ENCODE measurements around the gene CC2D2B. TPM values are rescaled to one million over a fixed set of nuclear protein-coding genes. Genes with fewer than 3 reads are reported as not detected.

CC2D2B gene
- total and polyA plus RNA-seq, 2 experiments from 2014 or later, result 0.24 to 0.92 TPM

DNA sequence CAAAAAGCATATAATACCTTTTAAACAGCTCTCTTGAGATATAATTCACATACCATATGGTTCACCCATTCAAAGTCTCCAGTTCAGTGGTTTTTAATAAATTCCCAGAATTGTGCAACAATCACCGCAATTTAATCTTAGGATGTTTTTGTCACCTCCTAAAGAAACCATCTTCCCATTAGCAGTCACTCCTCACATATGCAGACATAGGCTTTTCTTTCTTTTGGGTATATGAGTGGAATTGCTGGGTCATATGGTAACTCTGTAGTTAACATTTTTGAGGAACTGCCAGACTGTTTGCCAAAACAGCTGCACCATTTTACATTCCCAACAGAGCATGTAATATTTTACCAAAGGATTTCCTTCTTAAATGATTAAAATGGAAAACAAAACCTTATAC lies 57.0 kb downstream of the CC2D2B start (continued):
- TF ChIP-seq ZNF331 (CRISPR knock-in tag; IDR thresholded peaks at IDR 0.05; ENCODE audit: low read depth) (no peak), EZH2phosphoT487 (IDR thresholded peaks at IDR 0.05; ENCODE audit: unreplicated experiment) (no peak), STAT1 (IDR thresholded peaks at IDR 0.05; ENCODE audit: unreplicated experiment) (no peak), ZNF114 (CRISPR knock-in tag; IDR thresholded peaks at IDR 0.05) (no peak), CTCF (conservative IDR thresholded peaks at IDR 0.05; ENCODE audit: low read depth in 2 of 2) (no peak), NANOG (IDR thresholded peaks at IDR 0.05; ENCODE audit: borderline replicate concordance) (no peak), JUNB (IDR thresholded peaks at IDR 0.05; ENCODE audit: unreplicated experiment) (no peak), EZH2 (IDR thresholded peaks at IDR 0.05; ENCODE audit: low read depth, unreplicated experiment) (no peak), POLR2AphosphoS5 (IDR thresholded peaks at IDR 0.05; ENCODE audit: low read depth) (no peak), ETS1 (IDR thresholded peaks at IDR 0.05) (no peak)
- TF ChIP-seq, protein P1, sequence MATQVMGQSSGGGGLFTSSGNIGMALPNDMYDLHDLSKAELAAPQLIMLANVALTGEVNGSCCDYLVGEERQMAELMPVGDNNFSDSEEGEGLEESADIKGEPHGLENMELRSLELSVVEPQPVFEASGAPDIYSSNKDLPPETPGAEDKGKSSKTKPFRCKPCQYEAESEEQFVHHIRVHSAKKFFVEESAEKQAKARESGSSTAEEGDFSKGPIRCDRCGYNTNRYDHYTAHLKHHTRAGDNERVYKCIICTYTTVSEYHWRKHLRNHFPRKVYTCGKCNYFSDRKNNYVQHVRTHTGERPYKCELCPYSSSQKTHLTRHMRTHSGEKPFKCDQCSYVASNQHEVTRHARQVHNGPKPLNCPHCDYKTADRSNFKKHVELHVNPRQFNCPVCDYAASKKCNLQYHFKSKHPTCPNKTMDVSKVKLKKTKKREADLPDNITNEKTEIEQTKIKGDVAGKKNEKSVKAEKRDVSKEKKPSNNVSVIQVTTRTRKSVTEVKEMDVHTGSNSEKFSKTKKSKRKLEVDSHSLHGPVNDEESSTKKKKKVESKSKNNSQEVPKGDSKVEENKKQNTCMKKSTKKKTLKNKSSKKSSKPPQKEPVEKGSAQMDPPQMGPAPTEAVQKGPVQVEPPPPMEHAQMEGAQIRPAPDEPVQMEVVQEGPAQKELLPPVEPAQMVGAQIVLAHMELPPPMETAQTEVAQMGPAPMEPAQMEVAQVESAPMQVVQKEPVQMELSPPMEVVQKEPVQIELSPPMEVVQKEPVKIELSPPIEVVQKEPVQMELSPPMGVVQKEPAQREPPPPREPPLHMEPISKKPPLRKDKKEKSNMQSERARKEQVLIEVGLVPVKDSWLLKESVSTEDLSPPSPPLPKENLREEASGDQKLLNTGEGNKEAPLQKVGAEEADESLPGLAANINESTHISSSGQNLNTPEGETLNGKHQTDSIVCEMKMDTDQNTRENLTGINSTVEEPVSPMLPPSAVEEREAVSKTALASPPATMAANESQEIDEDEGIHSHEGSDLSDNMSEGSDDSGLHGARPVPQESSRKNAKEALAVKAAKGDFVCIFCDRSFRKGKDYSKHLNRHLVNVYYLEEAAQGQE (IDR thresholded peaks at IDR 0.05; ENCODE audit: unreplicated experiment), result no peak

DNA sequence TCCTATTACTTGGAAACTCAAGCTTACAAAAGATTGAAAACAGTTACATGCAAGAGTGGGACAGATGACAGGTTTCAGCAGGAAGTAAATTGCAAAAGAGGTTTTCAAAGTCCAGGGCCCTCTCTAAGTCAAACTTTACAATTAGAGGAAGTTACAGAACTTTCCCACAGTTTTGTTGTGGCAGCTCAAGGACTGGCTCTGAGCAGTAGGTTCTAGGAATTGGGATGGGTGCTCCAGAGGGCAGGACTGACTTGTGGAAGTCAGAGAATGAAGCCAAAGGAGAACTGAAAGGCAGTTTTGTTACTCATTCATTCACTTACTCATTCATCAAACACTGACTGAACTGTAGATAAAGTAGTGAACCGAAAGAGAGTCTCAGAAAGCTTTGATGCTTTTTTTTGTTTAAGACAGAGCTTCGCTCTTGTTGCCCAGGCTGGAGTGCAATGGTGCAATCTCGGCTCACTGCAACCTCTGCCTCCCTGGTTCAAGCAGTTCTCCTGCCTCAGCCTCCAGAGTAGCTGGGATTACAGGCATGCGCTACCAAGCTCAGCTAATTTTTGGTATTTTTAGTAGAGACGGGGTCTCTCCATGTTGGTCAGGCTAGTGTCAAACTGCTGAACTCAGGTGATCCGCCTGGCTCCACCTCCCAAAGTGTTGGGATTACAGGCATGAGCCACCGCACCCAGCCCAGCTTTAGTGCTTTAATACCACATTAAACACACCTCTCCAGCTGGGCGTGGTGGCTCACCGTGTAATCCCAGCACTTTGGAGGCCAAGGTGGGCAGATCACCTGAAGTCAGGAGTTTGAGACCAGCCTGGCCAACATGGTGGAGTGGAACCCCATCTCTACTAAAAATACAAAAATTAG lies 68.8 kb downstream of the CC2D2B start:
- no peaks in the 10 kb centered on the region for H4K20me1 ChIP-seq (replicated peaks; ENCODE audit: insufficient read depth)
- H3K4me3 ChIP-seq, result no peak overlapping the region
- no peaks in the 10 kb centered on the region for H3F3A ChIP-seq (replicated peaks; ENCODE audit: low read depth)
- Mint-ChIP-seq H3K27me3 (ENCODE audit: insufficient read depth, low read depth, poor library complexity) (no peaks in the 10 kb centered on the region), H3K36me3 (ENCODE audit: low read depth) (no peaks in the 10 kb centered on the region), H3K27ac (no peak overlapping the region), H3K9me3 (no peaks in the 10 kb centered on the region), H3K4me3 (no peak overlapping the region), H3K4me1 (peaks cover 5% of the 10 kb centered on the region; the same call in 1 of the 3 replicates)
- H3K4me2 ChIP-seq, result no peak overlapping the region
- H3K27me3 ChIP-seq (ENCODE audit: insufficient read depth), result no peaks in the 10 kb centered on the region
- DNase-seq (ENCODE audit: low spot score) (no peak), ATAC-seq (no peak)
- H3K36me3 ChIP-seq (ENCODE audit: insufficient read depth), result no peaks in the 10 kb centered on the region
- no peaks in the 10 kb centered on the region for H3K9me2 ChIP-seq (ENCODE audit: insufficient read depth)
- H3K4me1 ChIP-seq (ENCODE audit: insufficient read depth), result no peaks in the 10 kb centered on the region
- no peaks in the 10 kb centered on the region for H3K79me2 ChIP-seq (replicated peaks; ENCODE audit: insufficient read depth)
- H3K27ac ChIP-seq (ENCODE audit: low read depth), result no peak overlapping the region
- peak overlapping the region; percentile 33; the same call in 1 of the 2 replicates for H2AFZ ChIP-seq
- TF ChIP-seq EZH2phosphoT487 (IDR thresholded peaks at IDR 0.05; ENCODE audit: unreplicated experiment), result no peak
- TF ChIP-seq ZNF462 (CRISPR knock-in tag; IDR thresholded peaks at IDR 0.05), result no peak
- TF ChIP-seq ZNF331 (CRISPR knock-in tag; IDR thresholded peaks at IDR 0.05; ENCODE audit: low read depth), result no peak

Data from GM23338 (cell line).